Lower lobe of right lung (tissue), 2 donors: ENCODE results near the gene MEF2A. TPM values are rescaled to one million over a fixed set of nuclear protein-coding genes. Genes with fewer than 3 reads are reported as not detected.

ENCODE experiments used
- ATAC-seq, 2 donors: fragments of 200-7000 bp; cut with Tn5 transposase; one replicate each; pipeline ENCODE4 v1.9.1; 2020 to 2022; ENCODE audit warnings: mild to moderate bottlenecking in 2 of 2, moderate library complexity in 2 of 2
- DNase-seq: peaks from one replicate; pipeline ENCODE4 v3.0.0-alpha.2; 2020
- H3K27ac ChIP-seq: fragments of 200-600 bp; one replicate; pipeline ENCODE4 v1.8.0; 2022
- H3K27me3 ChIP-seq: fragments of 200-600 bp; one replicate; pipeline ENCODE4 v1.8.0; 2022; ENCODE audit warnings: low read depth
- H3K36me3 ChIP-seq: fragments of 200-600 bp; one replicate; pipeline ENCODE4 v1.8.0; 2022; ENCODE audit warnings: mild to moderate bottlenecking
- H3K4me1 ChIP-seq: fragments of 200-600 bp; one replicate; pipeline ENCODE4 v1.8.0; 2022
- H3K4me3 ChIP-seq: fragments of 200-600 bp; one replicate; pipeline ENCODE4 v1.8.0; 2022; ENCODE audit warnings: mild to moderate bottlenecking
- H3K9me3 ChIP-seq: fragments of 200-600 bp; one replicate; pipeline ENCODE4 v1.8.0; 2022
- CTCF ChIP-seq: fragments of 200-600 bp; IDR thresholded peaks from one replicate; pipeline ENCODE4 v1.8.0; 2022; ENCODE audit warnings: antibody characterized with exemption, mild to moderate bottlenecking
- intact Hi-C: fragments of 100-400 bp; cut with DNase I; formaldehyde crosslinking; loops from one replicate; pipeline ENCODE4 v1.11.0; 2022
- total RNA-seq: library from RNA; stranded (reverse); fragmentation: NEBNext Ultra II Directional; extraction: Animal tissue kit (Norgen Biotek cat#: 25700); gene quantifications from one replicate; pipeline ENCODE4 v1.2.1, GENCODE V29; 2021
- donor health status: DM: no; HTN: yes; CAD: no; lungs with severe emphysema.

MEF2A gene
- total RNA-seq, 1 donor from 2014 or later: 80.1 TPM

- intact Hi-C loops: no loop called here
- no peaks in the 10 kb centered on the region for H3K9me3 ChIP-seq
- peak; percentile 94 for ATAC-seq
- H3K36me3 ChIP-seq: peaks cover 42% of the 10 kb centered on the region
- DNase-seq: peak; percentile 85
- no peak overlapping the region for H3K4me3 ChIP-seq
- peaks cover 36% of the 10 kb centered on the region for H3K4me1 ChIP-seq
- peak overlapping the region; percentile 67 for H3K27ac ChIP-seq
- no peaks in the 10 kb centered on the region for H3K27me3 ChIP-seq
- no peak for TF ChIP-seq CTCF
These were observed 142.8 kb downstream of the MEF2A start for GRCh38 chr15:99708563-99708962.

- H3K27ac ChIP-seq: peak overlapping the region; percentile 67
- no peaks in the 10 kb centered on the region for H3K9me3 ChIP-seq
- no peak for DNase-seq
These were observed 143.6 kb downstream of the MEF2A start for GRCh38 chr15:99709243-99709986.

GRCh38 chr15:99711625-99712024 is 145.8 kb downstream of the MEF2A start:
- DNase-seq: no peak
- TF ChIP-seq CTCF: no peak
- no peak overlapping the region for H3K27ac ChIP-seq
- intact Hi-C loops: no loop called here
- peaks cover 67% of the 10 kb centered on the region for H3K36me3 ChIP-seq
- no peaks in the 10 kb centered on the region for H3K27me3 ChIP-seq
- no peak overlapping the region for H3K4me3 ChIP-seq
- H3K9me3 ChIP-seq: no peaks in the 10 kb centered on the region
- peaks cover 28% of the 10 kb centered on the region for H3K4me1 ChIP-seq
- no peak for ATAC-seq

More at GRCh38 chr15:99709243-99709986, 143.6 kb downstream of the MEF2A start:
- ATAC-seq: no peak
- Histone ChIP-seq H3K4me1 (peaks cover 28% of the 10 kb centered on the region), H3K27me3 (no peaks in the 10 kb centered on the region), H3K4me3 (no peak overlapping the region), H3K36me3 (peaks cover 51% of the 10 kb centered on the region)
- no peak for TF ChIP-seq CTCF
- intact Hi-C loops: no loop called here

- peaks cover 61% of the 10 kb centered on the region for H3K36me3 ChIP-seq
- intact Hi-C loops: no loop called here
- ATAC-seq (no peak), DNase-seq (no peak)
- H3K4me3 ChIP-seq: no peak overlapping the region
- no peak for TF ChIP-seq CTCF
- H3K4me1 ChIP-seq: peaks cover 22% of the 10 kb centered on the region
- H3K27ac ChIP-seq: no peak overlapping the region
- no peaks in the 10 kb centered on the region for H3K9me3 ChIP-seq
- H3K27me3 ChIP-seq: no peaks in the 10 kb centered on the region
These were observed 146.6 kb downstream of the MEF2A start for GRCh38 chr15:99712415-99712814.

- DNase-seq (no peak), ATAC-seq (no peak)
- Histone ChIP-seq H3K9me3 (no peaks in the 10 kb centered on the region), H3K4me1 (peaks cover 12% of the 10 kb centered on the region), H3K4me3 (no peak overlapping the region), H3K27me3 (no peaks in the 10 kb centered on the region), H3K27ac (peak overlapping the region; percentile 20), H3K36me3 (peaks cover 42% of the 10 kb centered on the region)
- no peak for TF ChIP-seq CTCF
- intact Hi-C loops: no loop called here
These were observed 150.8 kb downstream of the MEF2A start for GRCh38 chr15:99716540-99717095.
